Liver (tissue), 3 donors: ENCODE results near the gene S100A4.

Source experiments
- CTCF ChIP-seq: fragments of 150-350 bp; IDR thresholded peaks from 2 replicates; pipeline ENCODE4 v1.5.1; 2017; ENCODE audit warnings: improper control_type of control experiment, low read depth, low read length; ENCODE audit not compliant: missing input control
- EGR1 ChIP-seq, 2 donors: IDR thresholded peaks; 2 replicates each; pipeline ENCODE4 v1.6.1; 2016 to 2018; ENCODE audit warnings: antibody characterized with exemption in 2 of 2, low read depth in 2 of 2
- JUND ChIP-seq, 2 donors: IDR thresholded peaks; 2 replicates each; pipeline ENCODE4 v1.6.1; 2016; ENCODE audit warnings: antibody characterized with exemption in 2 of 2
- MAX ChIP-seq: IDR thresholded peaks from 2 replicates; pipeline ENCODE4 v1.6.1; 2016; ENCODE audit warnings: antibody characterized with exemption
- RAD21 ChIP-seq, 2 donors: IDR thresholded peaks; 2 replicates each; pipeline ENCODE4 v1.6.1; 2016; ENCODE audit warnings: antibody characterized with exemption in 2 of 2, mild to moderate bottlenecking in 2 of 2
- YY1 ChIP-seq: IDR thresholded peaks from 2 replicates; pipeline ENCODE4 v1.6.1; 2016; ENCODE audit warnings: antibody characterized with exemption, mild to moderate bottlenecking
- ZBTB33 ChIP-seq: IDR thresholded peaks from 2 replicates; pipeline ENCODE4 v1.6.1; 2016; ENCODE audit warnings: antibody characterized with exemption
- donor health status: healthy.
- donor health status: healthy.

DNA sequence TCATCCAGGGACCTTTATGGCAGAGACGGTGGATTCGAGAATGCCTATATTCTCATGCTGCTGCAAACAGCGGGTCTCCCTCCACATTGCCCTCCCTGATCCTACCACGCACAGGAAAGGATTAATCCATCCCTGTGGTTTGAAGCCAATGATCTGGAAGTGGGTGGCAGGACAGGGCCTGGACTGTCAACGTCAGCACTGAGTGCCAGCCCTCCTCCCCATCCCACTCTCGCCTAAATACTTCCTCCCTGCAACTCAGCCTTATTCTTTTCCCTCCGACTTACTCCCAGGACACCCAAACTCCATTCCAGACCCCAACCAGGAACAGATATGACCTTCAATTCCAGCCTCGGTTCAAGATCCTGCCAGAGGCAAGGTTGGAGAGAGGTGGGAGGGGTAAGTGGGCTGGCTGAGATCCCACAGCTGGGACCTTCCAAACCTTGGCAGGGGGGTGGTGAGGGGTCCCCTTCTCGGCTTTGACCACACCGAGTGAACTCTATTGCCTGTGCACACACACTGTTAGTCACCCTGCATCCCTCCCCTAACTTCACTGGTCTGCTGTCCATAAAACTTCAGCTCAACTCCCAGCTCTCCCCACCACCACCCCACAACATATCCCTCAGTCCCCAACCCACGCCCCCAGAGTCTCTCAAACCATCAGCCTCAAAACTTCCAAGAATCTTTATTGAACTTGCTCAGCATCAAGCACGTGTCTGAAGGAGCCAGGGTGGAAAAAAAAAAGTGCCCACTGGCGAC is 2.5 kb downstream of the S100A4 start:
- no peak for TF ChIP-seq JUND (IDR thresholded peaks at IDR 0.05)
- no peak for TF ChIP-seq CTCF
- no peak for TF ChIP-seq YY1
- TF ChIP-seq EGR1 (IDR thresholded peaks at IDR 0.05; ENCODE audit: low read depth in 2 of 2), result no peak
- no peak for TF ChIP-seq RAD21 (IDR thresholded peaks at IDR 0.05)
- no peak for TF ChIP-seq MAX
- no peak for TF ChIP-seq ZBTB33
